Loucy (cell line): ENCODE measurements around the gene MBNL2.

Experiments used
- H2AFZ ChIP-seq: fragments of 200-600 bp; sonication (generic); 2 replicates; pipeline ENCODE4 v1.6.0; 2016; ENCODE audit warnings: antibody characterized with exemption, mild to moderate bottlenecking, low read length, moderate library complexity
- H3F3A ChIP-seq: fragments of 200-600 bp; 2 replicates; pipeline ENCODE4 v1.6.0; 2016; ENCODE audit warnings: antibody characterized with exemption, low read depth, mild to moderate bottlenecking
- H3K27me3 ChIP-seq: fragments of 200-600 bp; sonication (generic); 2 replicates; pipeline ENCODE4 v1.6.1; 2014; ENCODE audit warnings: low read length, mild to moderate bottlenecking; ENCODE audit not compliant: insufficient read depth, poor library complexity, severe bottlenecking
- H3K36me3 ChIP-seq: fragments of 200-600 bp; sonication (generic); 2 replicates; pipeline ENCODE4 v1.6.1; 2016; ENCODE audit warnings: low read length; ENCODE audit not compliant: insufficient read depth
- H3K4me1 ChIP-seq: fragments of 200-600 bp; sonication (generic); 2 replicates; pipeline ENCODE4 v1.5.1; 2014; ENCODE audit warnings: low read length, mild to moderate bottlenecking; ENCODE audit not compliant: insufficient read depth, poor library complexity, severe bottlenecking
- H3K4me2 ChIP-seq: fragments of 200-600 bp; sonication (generic); 2 replicates; pipeline ENCODE4 v1.6.0; 2014; ENCODE audit warnings: antibody characterized with exemption, low read length, low read depth, mild to moderate bottlenecking; ENCODE audit not compliant: poor library complexity, severe bottlenecking
- H3K4me3 ChIP-seq: fragments of 200-600 bp; sonication (generic); 2 replicates; pipeline ENCODE4 v1.5.1; 2014; ENCODE audit warnings: low read length, mild to moderate bottlenecking, mixed read lengths; ENCODE audit not compliant: poor library complexity, severe bottlenecking
- H3K79me2 ChIP-seq: fragments of 200-600 bp; sonication (generic); 2 replicates; pipeline ENCODE4 v1.6.1; 2014; ENCODE audit warnings: low read length; ENCODE audit not compliant: insufficient read depth
- H3K9ac ChIP-seq: fragments of 200-600 bp; sonication (generic); 2 replicates; pipeline ENCODE4 v1.6.0; 2014; ENCODE audit warnings: mild to moderate bottlenecking, low read depth, low read length, moderate library complexity; ENCODE audit not compliant: poor library complexity, severe bottlenecking
- H3K9me2 ChIP-seq: fragments of 200-600 bp; sonication (generic); replicated peaks from 2 replicates; pipeline ENCODE4 v1.6.1; 2016; ENCODE audit warnings: low read depth, low read length, mixed read lengths
- H3K9me3 ChIP-seq: fragments of 200-600 bp; sonication (generic); 2 replicates; pipeline ENCODE4 v1.6.1; 2014; ENCODE audit warnings: mild to moderate bottlenecking, antibody characterized with exemption, low read length, low read depth; ENCODE audit not compliant: insufficient read depth
- H4K20me1 ChIP-seq: fragments of 200-600 bp; sonication (generic); 2 replicates; pipeline ENCODE4 v1.6.0; 2014; ENCODE audit warnings: antibody characterized with exemption, low read length, mild to moderate bottlenecking; ENCODE audit not compliant: insufficient read depth, poor library complexity, severe bottlenecking
- EZH2phosphoT487 ChIP-seq: fragments of 200-600 bp; IDR thresholded peaks from 2 replicates; pipeline ENCODE4 v1.6.1; 2018; ENCODE audit warnings: antibody characterized with exemption, mild to moderate bottlenecking, moderate library complexity, borderline replicate concordance
- TF ChIP-seq, protein P1 (sequence below): fragments of 200-600 bp; sonication (generic); conservative IDR thresholded peaks from 2 replicates; pipeline ENCODE4 v1.5.1; 2014; ENCODE audit warnings: mild to moderate bottlenecking, antibody characterized with exemption, low read length

Gene MBNL2

DNA sequence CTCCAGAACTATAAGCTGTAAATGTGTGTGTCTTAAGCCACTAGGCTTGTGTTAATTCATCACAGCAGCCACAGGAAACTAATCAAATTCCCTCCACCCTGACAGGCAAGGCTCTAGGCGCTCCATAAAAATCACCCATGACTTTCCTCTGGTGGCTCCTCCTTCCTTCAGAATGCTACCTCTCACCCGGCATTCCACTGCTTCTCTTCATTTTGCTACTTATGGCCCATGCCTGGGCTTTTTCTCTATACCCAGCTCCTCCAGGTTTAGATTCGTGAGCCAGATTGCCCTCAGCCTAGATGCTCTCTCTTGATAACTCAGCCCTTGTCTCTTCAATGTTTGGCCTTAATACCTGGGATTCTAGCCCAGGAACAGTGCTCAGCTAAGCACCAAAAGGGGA lies 36.4 kb upstream of the MBNL2 start:
- no peak overlapping the region for H3K9ac ChIP-seq
- TF ChIP-seq, protein P1, sequence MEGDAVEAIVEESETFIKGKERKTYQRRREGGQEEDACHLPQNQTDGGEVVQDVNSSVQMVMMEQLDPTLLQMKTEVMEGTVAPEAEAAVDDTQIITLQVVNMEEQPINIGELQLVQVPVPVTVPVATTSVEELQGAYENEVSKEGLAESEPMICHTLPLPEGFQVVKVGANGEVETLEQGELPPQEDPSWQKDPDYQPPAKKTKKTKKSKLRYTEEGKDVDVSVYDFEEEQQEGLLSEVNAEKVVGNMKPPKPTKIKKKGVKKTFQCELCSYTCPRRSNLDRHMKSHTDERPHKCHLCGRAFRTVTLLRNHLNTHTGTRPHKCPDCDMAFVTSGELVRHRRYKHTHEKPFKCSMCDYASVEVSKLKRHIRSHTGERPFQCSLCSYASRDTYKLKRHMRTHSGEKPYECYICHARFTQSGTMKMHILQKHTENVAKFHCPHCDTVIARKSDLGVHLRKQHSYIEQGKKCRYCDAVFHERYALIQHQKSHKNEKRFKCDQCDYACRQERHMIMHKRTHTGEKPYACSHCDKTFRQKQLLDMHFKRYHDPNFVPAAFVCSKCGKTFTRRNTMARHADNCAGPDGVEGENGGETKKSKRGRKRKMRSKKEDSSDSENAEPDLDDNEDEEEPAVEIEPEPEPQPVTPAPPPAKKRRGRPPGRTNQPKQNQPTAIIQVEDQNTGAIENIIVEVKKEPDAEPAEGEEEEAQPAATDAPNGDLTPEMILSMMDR = no peak
- TF ChIP-seq EZH2phosphoT487 = no peak
- no peaks in the 10 kb centered on the region for H3K9me2 ChIP-seq
- H4K20me1 ChIP-seq = no peaks in the 10 kb centered on the region
- H3K4me3 ChIP-seq = no peak overlapping the region
- H3K4me1 ChIP-seq = no peaks in the 10 kb centered on the region
- H3F3A ChIP-seq = no peaks in the 10 kb centered on the region
- no peaks in the 10 kb centered on the region for H3K9me3 ChIP-seq
- H3K27me3 ChIP-seq = peaks cover 4% of the 10 kb centered on the region
- no peaks in the 10 kb centered on the region for H3K79me2 ChIP-seq
- no peaks in the 10 kb centered on the region for H3K36me3 ChIP-seq
- H3K4me2 ChIP-seq = no peak overlapping the region
- H2AFZ ChIP-seq = no peak overlapping the region

DNA sequence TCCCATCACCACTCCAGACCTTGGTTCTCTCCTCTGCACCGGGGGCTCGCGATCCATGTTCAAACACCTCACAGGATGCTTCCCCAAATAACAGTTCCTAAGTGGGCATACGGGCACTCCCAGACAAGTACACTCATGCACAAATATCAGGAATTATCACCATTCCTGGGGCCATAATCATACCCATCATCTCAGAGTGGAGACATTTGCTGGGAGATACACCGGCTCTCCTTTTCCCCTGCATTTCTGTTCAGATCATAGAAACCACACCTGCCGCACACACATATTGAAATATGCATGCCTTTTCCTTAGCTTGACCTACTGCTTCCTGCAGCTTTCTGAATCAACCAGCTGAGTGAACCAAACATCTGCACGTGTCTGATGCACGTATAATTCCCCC lies 33.9 kb upstream of the MBNL2 start:
- H3K9ac ChIP-seq = no peak overlapping the region
- no peak overlapping the region for H3K4me3 ChIP-seq
- H2AFZ ChIP-seq = no peak overlapping the region
- no peaks in the 10 kb centered on the region for H3F3A ChIP-seq
- TF ChIP-seq, protein P1 = no peak
- TF ChIP-seq EZH2phosphoT487 = no peak
- no peaks in the 10 kb centered on the region for H4K20me1 ChIP-seq
- no peaks in the 10 kb centered on the region for H3K36me3 ChIP-seq
- H3K79me2 ChIP-seq = no peaks in the 10 kb centered on the region
- peaks cover 4% of the 10 kb centered on the region for H3K27me3 ChIP-seq
- H3K9me3 ChIP-seq = no peaks in the 10 kb centered on the region
- H3K4me2 ChIP-seq = no peak overlapping the region
- H3K9me2 ChIP-seq = no peaks in the 10 kb centered on the region
- no peaks in the 10 kb centered on the region for H3K4me1 ChIP-seq

DNA sequence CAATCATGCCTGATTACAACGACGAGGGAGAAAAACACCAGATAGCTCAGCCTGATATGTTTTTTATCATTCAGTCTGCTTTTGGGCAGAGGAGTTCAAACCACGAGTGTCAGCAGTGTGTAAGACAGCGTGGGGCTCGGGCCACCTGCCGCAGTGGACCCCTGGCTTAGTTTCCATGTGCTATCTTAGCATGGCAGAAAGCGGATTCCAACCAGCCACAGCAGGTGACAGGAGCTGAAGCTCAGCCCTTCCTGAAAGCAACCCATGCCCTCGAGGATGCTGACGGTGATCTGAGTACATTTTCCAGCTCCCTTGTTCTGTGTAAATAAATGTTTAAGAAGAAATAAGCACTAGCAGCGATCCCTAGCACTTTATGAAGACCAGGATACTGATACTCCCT lies 32.2 kb upstream of the MBNL2 start:
- Histone ChIP-seq H4K20me1 (no peaks in the 10 kb centered on the region), H3K4me3 (no peak overlapping the region), H3K9me3 (no peaks in the 10 kb centered on the region), H3K36me3 (no peaks in the 10 kb centered on the region), H3K4me2 (no peak overlapping the region), H3K9ac (no peak overlapping the region), H3K79me2 (no peaks in the 10 kb centered on the region), H2AFZ (no peak overlapping the region), H3F3A (no peaks in the 10 kb centered on the region), H3K4me1 (no peaks in the 10 kb centered on the region), H3K27me3 (peaks cover 4% of the 10 kb centered on the region), H3K9me2 (no peaks in the 10 kb centered on the region)
- TF ChIP-seq, protein P1 = no peak
- TF ChIP-seq EZH2phosphoT487 = no peak
